SK-N-SH treated with all-trans-retinoic acid at 6 μM for 48 hours (cell line): ENCODE results near the gene NFATC3.

ENCODE experiments used
- ATAC-seq: fragments of 200-7000 bp; cut with Tn5 transposase; 3 replicates; pipeline ENCODE4 v1.9.1; 2020; ENCODE audit warnings: mild to moderate bottlenecking, moderate library complexity
- ARNTL ChIP-seq: fragments of 450-650 bp; formaldehyde crosslinking; IDR thresholded peaks from 2 replicates; pipeline ENCODE4 v1.5.0; 2020; ENCODE audit warnings: low read depth, mild to moderate bottlenecking, moderate library complexity, borderline replicate concordance
- BACH2 ChIP-seq: fragments of 250-450 bp; sonication (Bioruptor Pico); IDR thresholded peaks from 2 replicates; pipeline ENCODE4 v1.9.0; 2021; ENCODE audit warnings: mild to moderate bottlenecking, borderline replicate concordance
- CSDC2 ChIP-seq: fragments of 250-450 bp; sonication (Bioruptor Pico); IDR thresholded peaks from 2 replicates; pipeline ENCODE4 v1.5.0; 2020; ENCODE audit warnings: mild to moderate bottlenecking, moderate library complexity
- ESRRG ChIP-seq: fragments of 250-450 bp; sonication (Bioruptor Pico); IDR thresholded peaks from 2 replicates; pipeline ENCODE4 v1.6.1; 2021; ENCODE audit warnings: mild to moderate bottlenecking
- GLIS3 ChIP-seq: fragments of 250-450 bp; sonication (Bioruptor Pico); IDR thresholded peaks from 2 replicates; pipeline ENCODE4 v1.5.0; 2020; ENCODE audit warnings: mild to moderate bottlenecking, moderate library complexity
- ISL1 ChIP-seq: fragments of 250-450 bp; sonication (Bioruptor Pico); IDR thresholded peaks from 2 replicates; pipeline ENCODE4 v2.1.2; 2022; ENCODE audit warnings: mild to moderate bottlenecking, moderate library complexity
- OSR1 ChIP-seq: fragments of 250-450 bp; sonication (Bioruptor Pico); IDR thresholded peaks from 2 replicates; pipeline ENCODE4 v1.8.0; 2022; ENCODE audit warnings: moderate library complexity, mild to moderate bottlenecking, inconsistent platforms
- PPARA ChIP-seq: fragments of 250-450 bp; sonication (Bioruptor Pico); IDR thresholded peaks from 2 replicates; pipeline ENCODE4 v1.5.0; 2020; ENCODE audit warnings: mild to moderate bottlenecking, borderline replicate concordance
- RARB ChIP-seq: fragments of 250-450 bp; sonication (Bioruptor Pico); IDR thresholded peaks from 2 replicates; pipeline ENCODE4 v1.8.0; 2021; ENCODE audit warnings: mild to moderate bottlenecking, moderate library complexity
- SNAI2 ChIP-seq: fragments of 250-450 bp; sonication (Bioruptor Pico); IDR thresholded peaks from 2 replicates; pipeline ENCODE4 v1.5.0; 2020; ENCODE audit warnings: mild to moderate bottlenecking, moderate library complexity
- TCF4 ChIP-seq: fragments of 250-450 bp; sonication (Bioruptor Pico); IDR thresholded peaks from 2 replicates; pipeline ENCODE4 v1.8.0; 2021; ENCODE audit warnings: mild to moderate bottlenecking, moderate library complexity, borderline replicate concordance
- TOX ChIP-seq: fragments of 250-450 bp; sonication (Bioruptor Pico); IDR thresholded peaks from 2 replicates; pipeline ENCODE4 v1.8.0; 2021; ENCODE audit warnings: mild to moderate bottlenecking, moderate library complexity, borderline replicate concordance
- ZC3H10 ChIP-seq: fragments of 250-450 bp; sonication (Bioruptor Pico); IDR thresholded peaks from 2 replicates; pipeline ENCODE4 v1.5.1; 2021; ENCODE audit warnings: mild to moderate bottlenecking, moderate library complexity
- ZFP3 ChIP-seq: fragments of 250-450 bp; sonication (Bioruptor Pico); IDR thresholded peaks from 2 replicates; pipeline ENCODE4 v1.5.0; 2020; ENCODE audit warnings: mild to moderate bottlenecking, moderate library complexity
- ZFP30 ChIP-seq: fragments of 450-650 bp; formaldehyde crosslinking; IDR thresholded peaks from 2 replicates; pipeline ENCODE4 v1.5.0; 2022; ENCODE audit warnings: mild to moderate bottlenecking, moderate library complexity
- ZNF565 ChIP-seq: fragments of 450-650 bp; formaldehyde crosslinking; conservative IDR thresholded peaks from 2 replicates; pipeline ENCODE4 v1.5.0; 2020; ENCODE audit warnings: low read depth, mild to moderate bottlenecking, moderate library complexity
- ZNF70 ChIP-seq: fragments of 450-650 bp; formaldehyde crosslinking; IDR thresholded peaks from 2 replicates; pipeline ENCODE4 v1.5.0; 2020; ENCODE audit warnings: mild to moderate bottlenecking, moderate library complexity
- ZNF8 ChIP-seq: fragments of 450-650 bp; formaldehyde crosslinking; IDR thresholded peaks from 2 replicates; pipeline ENCODE4 v1.5.0; 2020; ENCODE audit warnings: mild to moderate bottlenecking, moderate library complexity
- TF ChIP-seq, protein P1 (sequence below): fragments of 250-450 bp; sonication (Bioruptor Pico); IDR thresholded peaks from 2 replicates; pipeline ENCODE4 v1.5.0; 2020; ENCODE audit warnings: mild to moderate bottlenecking, moderate library complexity
- TF ChIP-seq, protein P2 (sequence below): fragments of 250-450 bp; sonication (Bioruptor Pico); IDR thresholded peaks from 2 replicates; pipeline ENCODE4 v1.5.1; 2021; ENCODE audit warnings: mild to moderate bottlenecking, moderate library complexity
- TF ChIP-seq, protein P3 (sequence below): fragments of 250-450 bp; sonication (Bioruptor Pico); IDR thresholded peaks from 2 replicates; pipeline ENCODE4 v1.5.1; 2020; ENCODE audit warnings: low read depth, mild to moderate bottlenecking, moderate library complexity
- TF ChIP-seq, protein P4 (sequence below): fragments of 250-450 bp; sonication (Bioruptor Pico); IDR thresholded peaks from 2 replicates; pipeline ENCODE4 v1.8.0; 2020; ENCODE audit warnings: mild to moderate bottlenecking, moderate library complexity, borderline replicate concordance
- TF ChIP-seq, protein P5 (sequence below): fragments of 250-450 bp; sonication (Bioruptor Pico); IDR thresholded peaks from 2 replicates; pipeline ENCODE4 v1.8.0; 2021; ENCODE audit warnings: low read depth, mild to moderate bottlenecking, moderate library complexity, borderline replicate concordance

Gene NFATC3

DNA sequence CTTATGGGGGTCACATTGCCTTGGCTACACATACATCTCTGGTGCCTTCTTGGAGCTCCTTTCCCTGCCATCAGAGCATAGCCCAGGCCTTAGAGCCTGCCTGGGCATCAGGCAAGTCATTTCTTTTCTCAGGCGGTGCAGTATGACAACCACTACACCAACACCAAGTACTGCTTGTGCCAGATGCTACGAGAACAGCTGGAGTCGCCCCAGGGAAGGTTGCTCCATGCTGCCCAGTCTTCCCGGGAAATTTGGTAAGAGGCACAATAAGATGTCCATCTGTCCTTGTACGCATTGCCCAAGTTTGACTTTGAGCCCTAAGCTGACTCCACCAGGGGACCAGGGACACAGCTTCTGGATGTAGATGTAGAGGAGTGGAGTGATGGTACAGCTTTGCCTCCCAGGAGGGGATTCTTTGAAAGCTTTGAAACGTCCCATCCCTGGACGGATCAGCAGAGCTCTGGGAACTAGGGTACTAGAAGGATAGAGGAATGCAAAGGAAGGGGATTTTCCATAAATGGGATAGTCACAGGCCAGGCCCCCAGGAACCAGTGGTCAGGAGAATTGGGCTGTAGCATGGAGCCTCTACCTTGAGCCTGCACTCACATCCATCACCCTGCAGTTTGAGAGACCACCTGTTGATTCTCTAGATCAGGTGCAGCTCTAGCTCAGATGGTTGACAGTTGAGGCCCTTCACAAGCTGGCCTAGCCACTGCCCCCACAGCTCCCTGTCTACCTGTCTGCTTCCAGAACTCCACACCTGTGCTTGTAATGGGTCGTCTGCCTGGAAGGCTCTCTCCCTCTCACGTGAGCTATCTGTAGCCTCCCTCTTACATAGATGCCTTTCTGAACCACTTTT is 11.0 kb upstream of the NFATC3 start (continued):
- no peak for TF ChIP-seq ARNTL (CRISPR knock-in tag)
- TF ChIP-seq BACH2 (CRISPR knock-in tag), result no peak
- TF ChIP-seq, protein P1, sequence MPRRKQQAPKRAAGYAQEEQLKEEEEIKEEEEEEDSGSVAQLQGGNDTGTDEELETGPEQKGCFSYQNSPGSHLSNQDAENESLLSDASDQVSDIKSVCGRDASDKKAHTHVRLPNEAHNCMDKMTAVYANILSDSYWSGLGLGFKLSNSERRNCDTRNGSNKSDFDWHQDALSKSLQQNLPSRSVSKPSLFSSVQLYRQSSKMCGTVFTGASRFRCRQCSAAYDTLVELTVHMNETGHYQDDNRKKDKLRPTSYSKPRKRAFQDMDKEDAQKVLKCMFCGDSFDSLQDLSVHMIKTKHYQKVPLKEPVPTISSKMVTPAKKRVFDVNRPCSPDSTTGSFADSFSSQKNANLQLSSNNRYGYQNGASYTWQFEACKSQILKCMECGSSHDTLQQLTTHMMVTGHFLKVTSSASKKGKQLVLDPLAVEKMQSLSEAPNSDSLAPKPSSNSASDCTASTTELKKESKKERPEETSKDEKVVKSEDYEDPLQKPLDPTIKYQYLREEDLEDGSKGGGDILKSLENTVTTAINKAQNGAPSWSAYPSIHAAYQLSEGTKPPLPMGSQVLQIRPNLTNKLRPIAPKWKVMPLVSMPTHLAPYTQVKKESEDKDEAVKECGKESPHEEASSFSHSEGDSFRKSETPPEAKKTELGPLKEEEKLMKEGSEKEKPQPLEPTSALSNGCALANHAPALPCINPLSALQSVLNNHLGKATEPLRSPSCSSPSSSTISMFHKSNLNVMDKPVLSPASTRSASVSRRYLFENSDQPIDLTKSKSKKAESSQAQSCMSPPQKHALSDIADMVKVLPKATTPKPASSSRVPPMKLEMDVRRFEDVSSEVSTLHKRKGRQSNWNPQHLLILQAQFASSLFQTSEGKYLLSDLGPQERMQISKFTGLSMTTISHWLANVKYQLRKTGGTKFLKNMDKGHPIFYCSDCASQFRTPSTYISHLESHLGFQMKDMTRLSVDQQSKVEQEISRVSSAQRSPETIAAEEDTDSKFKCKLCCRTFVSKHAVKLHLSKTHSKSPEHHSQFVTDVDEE (CRISPR knock-in tag), result no peak
- TF ChIP-seq, all 23 proteins: peak for 0

DNA sequence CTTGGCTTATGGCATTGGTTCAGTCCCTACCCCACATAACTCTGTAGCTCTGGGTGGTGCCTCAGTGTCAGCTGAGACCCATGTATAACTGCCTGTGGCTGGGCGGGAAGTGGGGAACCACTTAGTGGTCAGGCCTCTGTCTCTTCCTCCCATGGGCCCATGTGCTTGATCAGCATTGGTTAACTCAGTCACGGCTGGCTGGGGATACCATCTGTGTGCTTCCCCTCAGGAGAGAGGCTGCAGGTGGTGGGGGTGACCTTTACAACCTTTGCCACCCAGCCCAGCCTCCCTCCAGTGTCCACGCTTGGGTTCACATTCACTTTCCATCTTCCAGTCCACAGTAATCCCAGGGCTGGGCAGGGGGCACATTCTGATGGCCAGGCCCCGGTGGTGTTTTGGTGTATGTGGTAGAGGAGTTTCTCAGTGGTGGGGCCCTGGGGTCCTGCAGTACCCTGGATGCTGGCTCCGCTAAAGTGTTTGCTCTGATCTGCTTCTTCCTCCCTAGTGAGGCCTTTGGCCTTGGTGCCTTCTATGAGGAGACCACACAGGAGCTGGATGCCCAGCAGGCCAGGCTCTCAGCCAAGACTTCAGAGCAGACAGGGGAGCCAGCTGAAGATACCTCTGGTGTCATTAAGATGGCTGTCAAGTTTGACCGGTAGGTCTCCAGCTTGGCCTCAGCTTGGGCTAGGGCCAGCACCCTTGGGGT is 10.2 kb upstream of the NFATC3 start:
- TF ChIP-seq, protein P2, sequence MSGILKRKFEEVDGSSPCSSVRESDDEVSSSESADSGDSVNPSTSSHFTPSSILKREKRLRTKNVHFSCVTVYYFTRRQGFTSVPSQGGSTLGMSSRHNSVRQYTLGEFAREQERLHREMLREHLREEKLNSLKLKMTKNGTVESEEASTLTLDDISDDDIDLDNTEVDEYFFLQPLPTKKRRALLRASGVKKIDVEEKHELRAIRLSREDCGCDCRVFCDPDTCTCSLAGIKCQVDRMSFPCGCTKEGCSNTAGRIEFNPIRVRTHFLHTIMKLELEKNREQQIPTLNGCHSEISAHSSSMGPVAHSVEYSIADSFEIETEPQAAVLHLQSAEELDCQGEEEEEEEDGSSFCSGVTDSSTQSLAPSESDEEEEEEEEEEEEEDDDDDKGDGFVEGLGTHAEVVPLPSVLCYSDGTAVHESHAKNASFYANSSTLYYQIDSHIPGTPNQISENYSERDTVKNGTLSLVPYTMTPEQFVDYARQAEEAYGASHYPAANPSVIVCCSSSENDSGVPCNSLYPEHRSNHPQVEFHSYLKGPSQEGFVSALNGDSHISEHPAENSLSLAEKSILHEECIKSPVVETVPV (CRISPR knock-in tag), result no peak
- no peak for TF ChIP-seq ARNTL (CRISPR knock-in tag)
- TF ChIP-seq SNAI2 (CRISPR knock-in tag), result no peak
- TF ChIP-seq ZNF565 (CRISPR knock-in tag), result no peak
- TF ChIP-seq ZNF8, result no peak
- TF ChIP-seq ESRRG (CRISPR knock-in tag), result no peak
- TF ChIP-seq ZFP3, result no peak
- TF ChIP-seq ZC3H10 (CRISPR knock-in tag), result no peak
- TF ChIP-seq BACH2 (CRISPR knock-in tag), result no peak
- TF ChIP-seq ISL1 (CRISPR knock-in tag), result no peak
- TF ChIP-seq, protein P3, sequence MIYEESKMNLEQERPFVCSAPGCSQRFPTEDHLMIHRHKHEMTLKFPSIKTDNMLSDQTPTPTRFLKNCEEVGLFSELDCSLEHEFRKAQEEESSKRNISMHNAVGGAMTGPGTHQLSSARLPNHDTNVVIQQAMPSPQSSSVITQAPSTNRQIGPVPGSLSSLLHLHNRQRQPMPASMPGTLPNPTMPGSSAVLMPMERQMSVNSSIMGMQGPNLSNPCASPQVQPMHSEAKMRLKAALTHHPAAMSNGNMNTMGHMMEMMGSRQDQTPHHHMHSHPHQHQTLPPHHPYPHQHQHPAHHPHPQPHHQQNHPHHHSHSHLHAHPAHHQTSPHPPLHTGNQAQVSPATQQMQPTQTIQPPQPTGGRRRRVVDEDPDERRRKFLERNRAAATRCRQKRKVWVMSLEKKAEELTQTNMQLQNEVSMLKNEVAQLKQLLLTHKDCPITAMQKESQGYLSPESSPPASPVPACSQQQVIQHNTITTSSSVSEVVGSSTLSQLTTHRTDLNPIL, result no peak
- TF ChIP-seq RARB, result no peak
- no peak for TF ChIP-seq TCF4
- TF ChIP-seq ZFP30 (CRISPR knock-in tag), result no peak
- TF ChIP-seq, protein P4, sequence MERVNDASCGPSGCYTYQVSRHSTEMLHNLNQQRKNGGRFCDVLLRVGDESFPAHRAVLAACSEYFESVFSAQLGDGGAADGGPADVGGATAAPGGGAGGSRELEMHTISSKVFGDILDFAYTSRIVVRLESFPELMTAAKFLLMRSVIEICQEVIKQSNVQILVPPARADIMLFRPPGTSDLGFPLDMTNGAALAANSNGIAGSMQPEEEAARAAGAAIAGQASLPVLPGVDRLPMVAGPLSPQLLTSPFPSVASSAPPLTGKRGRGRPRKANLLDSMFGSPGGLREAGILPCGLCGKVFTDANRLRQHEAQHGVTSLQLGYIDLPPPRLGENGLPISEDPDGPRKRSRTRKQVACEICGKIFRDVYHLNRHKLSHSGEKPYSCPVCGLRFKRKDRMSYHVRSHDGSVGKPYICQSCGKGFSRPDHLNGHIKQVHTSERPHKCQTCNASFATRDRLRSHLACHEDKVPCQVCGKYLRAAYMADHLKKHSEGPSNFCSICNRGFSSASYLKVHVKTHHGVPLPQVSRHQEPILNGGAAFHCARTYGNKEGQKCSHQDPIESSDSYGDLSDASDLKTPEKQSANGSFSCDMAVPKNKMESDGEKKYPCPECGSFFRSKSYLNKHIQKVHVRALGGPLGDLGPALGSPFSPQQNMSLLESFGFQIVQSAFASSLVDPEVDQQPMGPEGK (CRISPR knock-in tag), result no peak
- TF ChIP-seq PPARA (CRISPR knock-in tag), result no peak
- TF ChIP-seq ZNF70 (CRISPR knock-in tag), result no peak
- no peak for TF ChIP-seq OSR1 (CRISPR knock-in tag)
- TF ChIP-seq, protein P5, sequence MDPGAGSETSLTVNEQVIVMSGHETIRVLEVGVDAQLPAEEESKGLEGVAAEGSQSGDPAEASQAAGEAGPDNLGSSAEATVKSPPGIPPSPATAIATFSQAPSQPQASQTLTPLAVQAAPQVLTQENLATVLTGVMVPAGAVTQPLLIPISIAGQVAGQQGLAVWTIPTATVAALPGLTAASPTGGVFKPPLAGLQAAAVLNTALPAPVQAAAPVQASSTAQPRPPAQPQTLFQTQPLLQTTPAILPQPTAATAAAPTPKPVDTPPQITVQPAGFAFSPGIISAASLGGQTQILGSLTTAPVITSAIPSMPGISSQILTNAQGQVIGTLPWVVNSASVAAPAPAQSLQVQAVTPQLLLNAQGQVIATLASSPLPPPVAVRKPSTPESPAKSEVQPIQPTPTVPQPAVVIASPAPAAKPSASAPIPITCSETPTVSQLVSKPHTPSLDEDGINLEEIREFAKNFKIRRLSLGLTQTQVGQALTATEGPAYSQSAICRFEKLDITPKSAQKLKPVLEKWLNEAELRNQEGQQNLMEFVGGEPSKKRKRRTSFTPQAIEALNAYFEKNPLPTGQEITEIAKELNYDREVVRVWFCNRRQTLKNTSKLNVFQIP (CRISPR knock-in tag), result no peak
- ATAC-seq, result no peak

DNA sequence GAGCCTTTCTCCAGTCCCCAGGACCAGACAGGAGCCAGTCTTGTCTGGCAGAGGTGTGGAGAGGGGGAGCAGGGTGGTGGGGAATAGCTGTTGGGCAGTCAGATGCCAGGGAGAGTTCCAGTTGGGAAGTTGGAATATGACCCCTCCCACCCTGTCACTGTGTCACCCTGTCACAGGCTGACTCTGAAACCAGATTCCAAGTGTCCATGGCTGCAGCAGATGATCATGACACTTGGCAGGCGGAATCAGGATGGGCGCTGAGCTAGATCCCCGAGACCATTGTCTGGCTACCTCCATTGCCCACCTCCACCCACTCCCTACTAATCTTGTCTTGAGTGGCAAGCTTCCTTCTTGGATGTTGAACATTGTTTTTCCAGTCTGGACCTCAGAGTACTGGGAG is 9.2 kb upstream of the NFATC3 start:
- TF ChIP-seq BACH2 (CRISPR knock-in tag), result no peak
- TF ChIP-seq ZNF565 (CRISPR knock-in tag), result no peak
- TF ChIP-seq ARNTL (CRISPR knock-in tag), result no peak
- no peak for TF ChIP-seq SNAI2 (CRISPR knock-in tag)
- TF ChIP-seq TOX, result no peak
- TF ChIP-seq, protein P5 (CRISPR knock-in tag), result no peak
- no peak for TF ChIP-seq CSDC2 (CRISPR knock-in tag)
- no peak for TF ChIP-seq ESRRG (CRISPR knock-in tag)
- TF ChIP-seq GLIS3 (CRISPR knock-in tag), result no peak
- no peak for TF ChIP-seq RARB
- TF ChIP-seq, protein P2 (CRISPR knock-in tag), result no peak
- ATAC-seq, result no peak
